Panc1 (cell line): Measurements from ENCODE around the gene NETO1.

Source experiments
- POLR2AphosphoS5 ChIP-seq: IDR thresholded peaks from 2 replicates; pipeline ENCODE4 v1.6.1; 2012; ENCODE audit warnings: mild to moderate bottlenecking, low read depth, low read length, moderate library complexity
- SIN3A ChIP-seq: IDR thresholded peaks from 2 replicates; pipeline ENCODE4 v1.6.1; 2012; ENCODE audit warnings: low read depth, mild to moderate bottlenecking, low read length, moderate library complexity, borderline replicate concordance; ENCODE audit not compliant: insufficient read depth
- TCF7L2 ChIP-seq: IDR thresholded peaks from 2 replicates; pipeline ENCODE4 v1.6.1; 2011; ENCODE audit warnings: mild to moderate bottlenecking, low read depth, low read length, inconsistent platforms
- TF ChIP-seq, protein P1 (sequence below): fragments of 450-650 bp; IDR thresholded peaks from 2 replicates; pipeline ENCODE4 v1.5.1; 2017; ENCODE audit warnings: mild to moderate bottlenecking
- TF ChIP-seq, protein P2 (sequence below), 2 experiments: IDR thresholded peaks; 2 replicates each; pipeline ENCODE4 v1.6.1; 2011 to 2012; ENCODE audit warnings: low read depth in 2 of 2, control low read depth in 1 of 2, low read length in 1 of 2, mild to moderate bottlenecking in 1 of 2, moderate library complexity in 1 of 2; ENCODE audit not compliant: insufficient read depth in 1 of 2

DNA sequence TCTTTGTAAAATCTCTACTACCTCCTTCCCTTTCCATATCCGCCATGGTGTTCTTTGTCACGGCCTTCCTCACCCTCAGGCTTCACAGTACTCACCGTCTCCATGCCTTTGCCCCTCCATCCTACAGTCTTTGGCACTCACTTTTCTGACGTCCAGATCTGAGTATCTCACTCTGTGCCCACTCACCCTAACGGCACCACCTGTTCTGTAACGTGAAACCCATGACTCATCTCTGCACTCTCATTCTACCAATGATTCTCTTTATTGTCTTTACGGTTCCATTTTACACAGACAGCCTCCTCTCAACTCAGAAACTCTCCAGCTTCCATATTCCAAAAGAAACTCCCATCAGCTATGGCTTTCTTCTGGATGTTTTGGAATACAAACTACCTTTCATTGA is 56.7 kb downstream of the NETO1 start:
- TF ChIP-seq, protein P1, sequence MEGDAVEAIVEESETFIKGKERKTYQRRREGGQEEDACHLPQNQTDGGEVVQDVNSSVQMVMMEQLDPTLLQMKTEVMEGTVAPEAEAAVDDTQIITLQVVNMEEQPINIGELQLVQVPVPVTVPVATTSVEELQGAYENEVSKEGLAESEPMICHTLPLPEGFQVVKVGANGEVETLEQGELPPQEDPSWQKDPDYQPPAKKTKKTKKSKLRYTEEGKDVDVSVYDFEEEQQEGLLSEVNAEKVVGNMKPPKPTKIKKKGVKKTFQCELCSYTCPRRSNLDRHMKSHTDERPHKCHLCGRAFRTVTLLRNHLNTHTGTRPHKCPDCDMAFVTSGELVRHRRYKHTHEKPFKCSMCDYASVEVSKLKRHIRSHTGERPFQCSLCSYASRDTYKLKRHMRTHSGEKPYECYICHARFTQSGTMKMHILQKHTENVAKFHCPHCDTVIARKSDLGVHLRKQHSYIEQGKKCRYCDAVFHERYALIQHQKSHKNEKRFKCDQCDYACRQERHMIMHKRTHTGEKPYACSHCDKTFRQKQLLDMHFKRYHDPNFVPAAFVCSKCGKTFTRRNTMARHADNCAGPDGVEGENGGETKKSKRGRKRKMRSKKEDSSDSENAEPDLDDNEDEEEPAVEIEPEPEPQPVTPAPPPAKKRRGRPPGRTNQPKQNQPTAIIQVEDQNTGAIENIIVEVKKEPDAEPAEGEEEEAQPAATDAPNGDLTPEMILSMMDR: no peak
- TF ChIP-seq, protein P2, sequence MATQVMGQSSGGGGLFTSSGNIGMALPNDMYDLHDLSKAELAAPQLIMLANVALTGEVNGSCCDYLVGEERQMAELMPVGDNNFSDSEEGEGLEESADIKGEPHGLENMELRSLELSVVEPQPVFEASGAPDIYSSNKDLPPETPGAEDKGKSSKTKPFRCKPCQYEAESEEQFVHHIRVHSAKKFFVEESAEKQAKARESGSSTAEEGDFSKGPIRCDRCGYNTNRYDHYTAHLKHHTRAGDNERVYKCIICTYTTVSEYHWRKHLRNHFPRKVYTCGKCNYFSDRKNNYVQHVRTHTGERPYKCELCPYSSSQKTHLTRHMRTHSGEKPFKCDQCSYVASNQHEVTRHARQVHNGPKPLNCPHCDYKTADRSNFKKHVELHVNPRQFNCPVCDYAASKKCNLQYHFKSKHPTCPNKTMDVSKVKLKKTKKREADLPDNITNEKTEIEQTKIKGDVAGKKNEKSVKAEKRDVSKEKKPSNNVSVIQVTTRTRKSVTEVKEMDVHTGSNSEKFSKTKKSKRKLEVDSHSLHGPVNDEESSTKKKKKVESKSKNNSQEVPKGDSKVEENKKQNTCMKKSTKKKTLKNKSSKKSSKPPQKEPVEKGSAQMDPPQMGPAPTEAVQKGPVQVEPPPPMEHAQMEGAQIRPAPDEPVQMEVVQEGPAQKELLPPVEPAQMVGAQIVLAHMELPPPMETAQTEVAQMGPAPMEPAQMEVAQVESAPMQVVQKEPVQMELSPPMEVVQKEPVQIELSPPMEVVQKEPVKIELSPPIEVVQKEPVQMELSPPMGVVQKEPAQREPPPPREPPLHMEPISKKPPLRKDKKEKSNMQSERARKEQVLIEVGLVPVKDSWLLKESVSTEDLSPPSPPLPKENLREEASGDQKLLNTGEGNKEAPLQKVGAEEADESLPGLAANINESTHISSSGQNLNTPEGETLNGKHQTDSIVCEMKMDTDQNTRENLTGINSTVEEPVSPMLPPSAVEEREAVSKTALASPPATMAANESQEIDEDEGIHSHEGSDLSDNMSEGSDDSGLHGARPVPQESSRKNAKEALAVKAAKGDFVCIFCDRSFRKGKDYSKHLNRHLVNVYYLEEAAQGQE (IDR thresholded peaks at IDR 0.05; ENCODE audit: insufficient read depth in 1 of 2, low read depth in 2 of 2, low read length in 1 of 2): no peak
- TF ChIP-seq SIN3A: no peak
- no peak for TF ChIP-seq TCF7L2
- TF ChIP-seq POLR2AphosphoS5: no peak
